Loucy (cell line): Measurements from ENCODE around the gene JAGN1.

Experiments used
- CTCF ChIP-seq: fragments of 200-600 bp; sonication (generic); conservative IDR thresholded peaks from 2 replicates; pipeline ENCODE4 v1.5.1; 2014; ENCODE audit warnings: mild to moderate bottlenecking, antibody characterized with exemption, low read length
- EZH2phosphoT487 ChIP-seq: fragments of 200-600 bp; IDR thresholded peaks from 2 replicates; pipeline ENCODE4 v1.6.1; 2018; ENCODE audit warnings: antibody characterized with exemption, mild to moderate bottlenecking, moderate library complexity, borderline replicate concordance

DNA sequence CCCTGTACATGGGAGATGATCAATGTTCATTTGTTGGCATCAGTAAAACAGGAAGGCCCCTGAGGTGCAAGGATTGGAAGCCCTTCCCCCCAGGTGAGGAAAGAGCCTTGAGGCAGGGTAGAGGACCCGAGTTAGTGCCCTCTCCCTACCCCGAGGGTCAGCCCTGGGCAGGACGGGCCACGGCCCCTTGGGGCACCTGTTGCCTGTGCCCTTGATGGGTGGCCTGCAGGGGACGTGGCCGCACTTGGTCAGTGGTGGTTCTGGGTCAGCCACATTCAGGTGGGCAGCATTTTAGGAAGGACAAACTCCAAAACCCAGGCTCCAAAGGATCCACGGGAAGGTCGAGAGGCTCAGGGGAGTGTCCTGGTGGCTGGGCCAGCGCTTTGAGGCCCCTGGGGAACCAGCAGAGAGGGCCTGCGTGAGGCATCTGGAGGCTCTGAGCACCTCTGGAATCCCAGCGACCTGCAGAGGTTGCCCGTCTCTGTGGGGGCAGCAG, 30.8 kb upstream of the JAGN1 start:
- no peak for TF ChIP-seq CTCF
- TF ChIP-seq EZH2phosphoT487, result no peak
